GM19043 (cell line): ENCODE data around the gene SND1.

Source experiments
- ATAC-seq: cut with Tn5 transposase; IDR thresholded peaks from one replicate; pipeline ENCODE4 v1.9.1; 2021; ENCODE audit warnings: low read depth; ENCODE audit not compliant: unreplicated experiment

The SND1 gene

GRCh38 chr7:127717502-127718339 lies 65.7 kb downstream of the SND1 start:
- no peak for ATAC-seq

GRCh38 chr7:127718340-127718679 lies 66.3 kb downstream of the SND1 start:
- no peak for ATAC-seq

GRCh38 chr7:127726476-127726875 lies 74.5 kb downstream of the SND1 start:
- ATAC-seq: no peak

- no peak for ATAC-seq
These were observed 78.8 kb downstream of the SND1 start for GRCh38 chr7:127730658-127731276.

- ATAC-seq: no peak
These were observed 79.6 kb downstream of the SND1 start for GRCh38 chr7:127731431-127732080.

- no peak for ATAC-seq
These were observed 80.3 kb downstream of the SND1 start for GRCh38 chr7:127732306-127732705.

GRCh38 chr7:127733986-127734385 lies 82.0 kb downstream of the SND1 start:
- ATAC-seq: no peak

- ATAC-seq: no peak
These were observed 84.5 kb downstream of the SND1 start for GRCh38 chr7:127736511-127736910.

GRCh38 chr7:127738859-127739258 lies 86.9 kb downstream of the SND1 start:
- no peak for ATAC-seq

GRCh38 chr7:127741764-127742375 lies 89.9 kb downstream of the SND1 start:
- no peak for ATAC-seq

GRCh38 chr7:127745445-127745844 lies 93.5 kb downstream of the SND1 start:
- no peak for ATAC-seq

- no peak for ATAC-seq
These were observed 99.1 kb downstream of the SND1 start for GRCh38 chr7:127751062-127751461.

GRCh38 chr7:127751490-127752448 lies 99.8 kb downstream of the SND1 start:
- no peak for ATAC-seq

- no peak for ATAC-seq
These were observed 100.8 kb downstream of the SND1 start for GRCh38 chr7:127752829-127753228.

- no peak for ATAC-seq
These were observed 102.5 kb downstream of the SND1 start for GRCh38 chr7:127754457-127754856.

GRCh38 chr7:127755521-127755920 lies 103.5 kb downstream of the SND1 start:
- ATAC-seq: no peak

- no peak for ATAC-seq
These were observed 104.0 kb downstream of the SND1 start for GRCh38 chr7:127755965-127756364.

GRCh38 chr7:127758105-127758504 lies 106.1 kb downstream of the SND1 start:
- ATAC-seq: no peak

GRCh38 chr7:127758845-127759244 lies 106.9 kb downstream of the SND1 start:
- ATAC-seq: no peak

- no peak for ATAC-seq
These were observed 108.0 kb downstream of the SND1 start for GRCh38 chr7:127759945-127760421.
